GM18519 (cell line): ENCODE data around the gene NUDCD3.
A peak's percentile ranks its signal among the peaks of the same experiment; 100 is the strongest.

ENCODE experiments used
- ATAC-seq: cut with Tn5 transposase; IDR thresholded peaks from one replicate; pipeline ENCODE4 v1.9.1; 2021; ENCODE audit warnings: mild to moderate bottlenecking, moderate library complexity; ENCODE audit not compliant: unreplicated experiment, low FRiP score

NUDCD3 gene

GRCh38 chr7:44490351-44491200 is at the start of gene NUDCD3:
TSS of gene NUDCD3 (minus strand) at chr7:44490658. CDS start at chr7:44490600, 58 bp downstream.
- ATAC-seq: peak; percentile 78

- ATAC-seq: no peak
Observed at GRCh38 chr7:44539669-44540506, 49.4 kb upstream of the NUDCD3 start.

GRCh38 chr7:44538798-44539668 is 48.6 kb upstream of the NUDCD3 start:
- no peak for ATAC-seq

GRCh38 chr7:44538093-44538797 is 47.8 kb upstream of the NUDCD3 start:
- ATAC-seq: no peak

GRCh38 chr7:44537442-44537841 is 47.0 kb upstream of the NUDCD3 start:
- no peak for ATAC-seq

- ATAC-seq: no peak
Observed at GRCh38 chr7:44536090-44536489, 45.6 kb upstream of the NUDCD3 start.

GRCh38 chr7:44535348-44536064 is 45.0 kb upstream of the NUDCD3 start:
- no peak for ATAC-seq

- ATAC-seq: no peak
Observed at GRCh38 chr7:44534501-44534900, 44.0 kb upstream of the NUDCD3 start.

- ATAC-seq: no peak
Observed at GRCh38 chr7:44534087-44534486, 43.6 kb upstream of the NUDCD3 start.

GRCh38 chr7:44533301-44534055 is 43.0 kb upstream of the NUDCD3 start:
- ATAC-seq: no peak

GRCh38 chr7:44531421-44532380 is 41.2 kb upstream of the NUDCD3 start:
- no peak for ATAC-seq

GRCh38 chr7:44530990-44531389 is 40.5 kb upstream of the NUDCD3 start:
- ATAC-seq: no peak

- no peak for ATAC-seq
Observed at GRCh38 chr7:44524811-44525388, 34.4 kb upstream of the NUDCD3 start.

GRCh38 chr7:44522315-44522714 is 31.9 kb upstream of the NUDCD3 start:
- no peak for ATAC-seq

- ATAC-seq: no peak
Observed at GRCh38 chr7:44521347-44522095, 31.1 kb upstream of the NUDCD3 start.

GRCh38 chr7:44520574-44520973 is 30.1 kb upstream of the NUDCD3 start:
- ATAC-seq: no peak
